ENCODE results near the gene DOLK. TPM values are rescaled to one million over a fixed set of nuclear protein-coding genes. Genes with fewer than 3 reads are reported as not detected.
A peak's percentile ranks its signal among the peaks of the same experiment; 100 is the strongest.

The DOLK gene
- total RNA-seq: 10 to 100 TPM; 12.8 to 21.2 (median 16.2) TPM

DNA sequence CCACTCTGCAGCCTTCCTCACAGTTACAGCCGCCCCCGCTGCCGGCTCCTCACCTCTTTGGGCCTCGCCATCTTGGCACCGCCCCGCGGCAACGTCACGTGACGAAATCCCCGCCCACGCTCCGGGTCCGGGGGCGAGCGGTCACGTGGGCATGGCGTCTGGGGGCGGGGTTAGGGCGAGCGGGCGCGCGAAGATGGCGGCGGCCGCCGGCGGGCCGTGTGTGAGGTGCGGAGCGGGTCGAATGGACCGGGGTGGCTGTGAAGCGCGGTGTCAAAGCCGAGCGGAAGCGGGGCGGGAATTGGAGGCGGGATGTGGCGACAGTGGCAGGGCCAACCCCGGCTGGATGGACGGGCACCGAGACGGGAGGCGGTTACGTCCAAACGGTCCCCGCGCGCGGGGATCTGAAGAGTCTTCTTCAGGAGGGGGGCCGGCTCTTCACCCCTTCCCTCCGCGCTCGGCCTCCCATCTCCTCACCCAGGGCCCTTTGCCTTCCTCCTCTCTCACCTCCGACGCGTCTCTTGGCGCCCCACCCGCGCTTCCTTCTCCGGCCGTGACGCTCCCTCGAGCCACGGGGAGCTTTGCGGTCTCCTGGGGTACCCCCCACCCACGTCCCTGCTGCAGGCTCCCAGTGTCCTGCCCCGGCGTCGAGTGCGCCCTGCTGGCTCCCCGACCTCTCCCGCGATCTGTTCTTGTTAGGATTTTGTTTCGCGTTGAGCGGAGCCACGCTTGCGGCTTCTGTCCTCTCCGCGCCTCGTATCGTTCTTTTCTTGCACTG lies at the start of gene DOLK, which contains the start of gene NUP188:
DOLK (minus strand) TSS at position 77 of the 775 bp plus-strand sequence. CDS start 300 bp downstream, outside the sequence.
NUP188 (plus strand) TSS at position 173 of the 775 bp plus-strand sequence; CDS start at position 194, 21 bp downstream.
- Histone ChIP-seq H3K9me3 (no peaks in the 10 kb centered on the region), H3K4me1 (peaks cover 9 to 64% (median 32%) of the 10 kb centered on the region in 3 donors), H3K36me3 (peaks cover 0 to 67% (median 0%) of the 10 kb centered on the region in 3 donors), H3K27me3 (no peaks in the 10 kb centered on the region), H3K4me3 (peak within 1 kb of the TSS; percentile 75 to 98 (median 88)), H3K27ac (peak within 1 kb of the TSS; percentile 95 to 98 (median 97))
- peak in 3 of 4 donors; percentile 87 to 93 (median 88) for TF ChIP-seq POLR2A (IDR thresholded peaks at IDR 0.05)
- TF ChIP-seq, protein P1, sequence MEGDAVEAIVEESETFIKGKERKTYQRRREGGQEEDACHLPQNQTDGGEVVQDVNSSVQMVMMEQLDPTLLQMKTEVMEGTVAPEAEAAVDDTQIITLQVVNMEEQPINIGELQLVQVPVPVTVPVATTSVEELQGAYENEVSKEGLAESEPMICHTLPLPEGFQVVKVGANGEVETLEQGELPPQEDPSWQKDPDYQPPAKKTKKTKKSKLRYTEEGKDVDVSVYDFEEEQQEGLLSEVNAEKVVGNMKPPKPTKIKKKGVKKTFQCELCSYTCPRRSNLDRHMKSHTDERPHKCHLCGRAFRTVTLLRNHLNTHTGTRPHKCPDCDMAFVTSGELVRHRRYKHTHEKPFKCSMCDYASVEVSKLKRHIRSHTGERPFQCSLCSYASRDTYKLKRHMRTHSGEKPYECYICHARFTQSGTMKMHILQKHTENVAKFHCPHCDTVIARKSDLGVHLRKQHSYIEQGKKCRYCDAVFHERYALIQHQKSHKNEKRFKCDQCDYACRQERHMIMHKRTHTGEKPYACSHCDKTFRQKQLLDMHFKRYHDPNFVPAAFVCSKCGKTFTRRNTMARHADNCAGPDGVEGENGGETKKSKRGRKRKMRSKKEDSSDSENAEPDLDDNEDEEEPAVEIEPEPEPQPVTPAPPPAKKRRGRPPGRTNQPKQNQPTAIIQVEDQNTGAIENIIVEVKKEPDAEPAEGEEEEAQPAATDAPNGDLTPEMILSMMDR (IDR thresholded peaks at IDR 0.05): peak in 1 of 6 experiments; percentile 33
- DNase-seq: peak; percentile 55
- WGBS, 2 donors: 0 to 1% methylated on average over 34 to 53 of the region's 86 CpGs
- intact Hi-C loops (cut with DNase I): no loop called here

GRCh38 chr9:128995791-128996190 lies 48.4 kb upstream of the DOLK start:
- Histone ChIP-seq H3K27ac (no peak overlapping the region), H3K4me3 (no peak overlapping the region)
- WGBS, 2 donors: 73 to 91% methylated on average over 5 of the region's 5 CpGs

DNA sequence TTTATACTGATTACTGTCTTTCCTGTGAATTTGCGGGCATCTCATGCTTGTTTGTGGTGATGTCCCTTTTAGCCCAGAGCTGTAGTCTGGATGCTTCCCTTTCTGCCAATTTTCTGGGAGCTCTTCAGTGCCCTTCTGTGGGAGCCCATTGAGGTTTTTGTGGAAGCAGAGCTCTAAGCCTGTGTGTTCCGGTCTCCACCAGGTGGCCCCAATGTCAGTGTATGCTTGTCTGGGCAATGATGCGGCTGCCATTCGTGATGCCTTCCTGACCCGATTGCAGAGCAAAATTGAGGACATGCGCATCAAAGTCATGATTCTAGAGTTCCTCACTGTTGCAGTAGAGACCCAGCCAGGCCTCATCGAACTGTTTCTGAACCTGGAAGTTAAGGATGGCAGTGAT lies 45.6 kb upstream of the DOLK start:
- H3K9me3 ChIP-seq: no peaks in the 10 kb centered on the region
- peaks cover 0 to 8% (median 0%) of the 10 kb centered on the region in 3 donors for H3K4me1 ChIP-seq
- WGBS, 2 donors: 81 to 93% methylated on average over 1 to 3 of the region's 7 CpGs
- H3K4me3 ChIP-seq: no peak overlapping the region
- peaks cover 19 to 100% (median 67%) of the 10 kb centered on the region in 3 donors for H3K36me3 ChIP-seq
- TF ChIP-seq POLR2A (IDR thresholded peaks at IDR 0.05): no peak
- TF ChIP-seq, protein P1 (IDR thresholded peaks at IDR 0.05): peak in 2 of 6 experiments; percentile 24 to 33
- no peak overlapping the region for H3K27ac ChIP-seq
- intact Hi-C loops (cut with DNase I): no loop called here
- DNase-seq: no peak
- H3K27me3 ChIP-seq: no peaks in the 10 kb centered on the region

More at GRCh38 chr9:128995791-128996190, 48.4 kb upstream of the DOLK start:
- Histone ChIP-seq H3K27me3 (no peaks in the 10 kb centered on the region), H3K36me3 (peaks cover 26 to 100% (median 73%) of the 10 kb centered on the region in 3 donors), H3K4me1 (peaks cover 0 to 14% (median 3%) of the 10 kb centered on the region in 3 donors), H3K9me3 (no peaks in the 10 kb centered on the region)
- DNase-seq: no peak
- TF ChIP-seq POLR2A (IDR thresholded peaks at IDR 0.05): no peak
- TF ChIP-seq, protein P1 (IDR thresholded peaks at IDR 0.05): no peak
- intact Hi-C loops (cut with DNase I): no loop called here

- 52 to 54% methylated on average over 5 of the region's 5 CpGs for WGBS, 2 donors
- peaks cover 17 to 100% (median 53%) of the 10 kb centered on the region in 3 donors for H3K36me3 ChIP-seq
- DNase-seq: no peak
- no peaks in the 10 kb centered on the region for H3K27me3 ChIP-seq
- H3K9me3 ChIP-seq: no peaks in the 10 kb centered on the region
- peak overlapping the region in 1 of 4 donors; percentile 9 for H3K4me3 ChIP-seq
- intact Hi-C loops (cut with DNase I): no loop called here
- H3K4me1 ChIP-seq: peaks cover 0 to 28% (median 0%) of the 10 kb centered on the region in 3 donors
- TF ChIP-seq POLR2A (IDR thresholded peaks at IDR 0.05): no peak
- TF ChIP-seq, protein P1 (IDR thresholded peaks at IDR 0.05): no peak
- peak overlapping the region; percentile 59 to 81 (median 69) for H3K27ac ChIP-seq
Observed at GRCh38 chr9:128987805-128988204, 40.4 kb upstream of the DOLK start.

DNA sequence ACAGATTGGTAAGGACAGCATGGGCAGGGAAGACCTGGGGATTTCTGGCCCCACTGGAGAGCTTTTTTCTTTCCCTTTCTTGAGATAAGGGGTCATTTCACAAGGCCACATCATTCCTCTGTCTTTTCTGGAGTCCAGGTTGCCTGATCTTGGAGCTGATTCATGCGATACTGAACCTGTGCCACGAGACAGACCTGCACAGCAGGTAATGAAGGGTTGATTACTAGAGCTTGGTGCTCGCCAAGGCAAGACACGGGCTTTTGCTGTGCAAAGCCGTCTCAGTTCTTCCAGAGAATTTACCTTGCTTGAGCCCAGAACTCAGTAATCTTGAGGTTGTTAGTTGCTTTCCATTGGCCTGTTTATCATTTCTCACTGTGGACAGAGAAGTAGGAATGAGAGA lies 39.3 kb upstream of the DOLK start:
- Histone ChIP-seq H3K9me3 (no peaks in the 10 kb centered on the region), H3K27ac (peak overlapping the region in 3 of 4 donors; percentile 61 to 81 (median 77)), H3K4me1 (peaks cover 0 to 28% (median 0%) of the 10 kb centered on the region in 3 donors), H3K27me3 (no peaks in the 10 kb centered on the region), H3K36me3 (peaks cover 17 to 100% (median 58%) of the 10 kb centered on the region in 3 donors), H3K4me3 (no peak overlapping the region)
- intact Hi-C loops (cut with DNase I): no loop called here
- WGBS, 2 donors: 51 to 82% methylated on average over 4 to 5 of the region's 5 CpGs
- TF ChIP-seq, protein P1 (IDR thresholded peaks at IDR 0.05): no peak
- no peak for TF ChIP-seq POLR2A (IDR thresholded peaks at IDR 0.05)
- DNase-seq: no peak
